D341Med (cell line): ENCODE measurements around the gene ACADL.

ENCODE experiments used
- DNase-seq: peaks from one replicate; pipeline ENCODE4 v3.0.0; 2012; ENCODE audit warnings: low spot score

ACADL gene

DNA sequence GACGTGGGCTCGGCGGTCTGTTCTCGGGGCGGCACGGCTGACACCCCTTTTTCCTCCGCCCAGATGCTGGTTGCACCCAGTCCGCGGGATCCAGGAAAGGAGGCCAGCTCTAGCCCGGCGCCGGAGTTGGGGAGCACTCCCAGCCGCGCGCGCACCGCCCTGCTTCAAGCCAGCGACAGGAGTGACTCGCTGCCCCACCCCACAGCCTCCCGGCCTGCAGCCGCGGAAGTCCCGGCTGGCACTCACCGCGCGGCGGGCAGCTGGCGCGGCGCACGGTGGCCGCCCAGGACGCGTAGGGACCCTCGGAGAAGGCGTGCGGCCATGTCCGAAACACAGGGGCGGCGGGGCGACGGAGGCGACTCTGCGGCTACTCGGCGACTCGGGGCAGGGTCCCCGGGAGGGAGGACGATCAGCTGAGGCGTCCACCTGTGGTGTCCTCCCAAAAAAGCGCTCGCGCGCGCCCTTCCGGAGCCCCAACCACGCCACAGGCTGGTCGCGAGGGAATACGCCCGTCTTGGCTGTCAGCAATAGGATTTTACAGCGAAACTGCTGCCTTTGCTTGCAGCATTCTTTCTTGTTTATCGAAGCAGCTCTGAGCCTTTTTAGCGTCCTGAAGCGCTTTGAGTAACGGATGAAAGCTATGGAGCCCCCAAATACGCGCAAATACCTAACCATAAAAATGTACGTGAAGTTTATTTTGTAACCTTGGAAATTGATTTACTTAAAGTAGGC lies at the start of gene ACADL:
ACADL (minus strand) TSS at position 507 of the 732 bp plus-strand sequence; CDS start at position 323, 184 bp downstream.
- peak; percentile 81 for DNase-seq

DNA sequence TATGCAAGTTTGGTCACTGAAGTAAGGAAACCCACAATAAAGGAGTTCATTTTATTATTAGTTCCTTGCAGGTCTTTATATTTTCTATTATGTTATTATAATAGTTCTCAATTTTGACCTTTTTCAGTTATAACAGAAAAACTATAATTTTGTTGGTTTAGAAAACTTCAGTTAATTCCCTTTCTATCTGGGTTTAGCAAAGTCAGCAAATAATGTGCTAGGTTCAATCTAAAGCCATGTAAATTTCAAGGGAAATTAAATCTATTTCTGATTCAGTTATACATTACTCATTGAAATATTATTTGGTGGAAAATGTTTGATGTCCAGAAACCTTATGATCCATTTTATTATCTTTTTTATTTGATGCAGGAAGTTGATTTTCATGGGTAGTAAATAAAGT lies 46.1 kb upstream of the ACADL start:
- DNase-seq: no peak

DNA sequence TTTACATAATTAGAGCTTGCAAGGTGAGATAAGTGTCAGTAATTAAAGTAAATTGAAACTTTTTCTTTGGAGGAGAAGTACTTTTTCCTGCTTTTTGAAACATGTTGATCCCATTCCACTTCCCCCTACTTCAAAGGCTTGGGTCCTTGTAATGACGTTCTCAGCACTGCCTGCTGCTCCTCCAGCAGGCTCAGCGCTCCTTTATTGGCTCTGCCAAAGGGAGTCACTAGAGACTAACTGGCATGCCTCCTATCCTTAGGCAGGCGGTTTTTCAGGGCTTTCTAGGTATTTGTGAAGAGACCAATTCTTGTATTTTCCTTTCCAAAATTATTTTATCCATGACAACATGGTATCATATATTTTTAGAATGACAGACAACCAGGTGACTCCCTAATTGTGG lies 43.9 kb upstream of the ACADL start:
- DNase-seq: no peak

- no peak for DNase-seq
Measured at GRCh38 chr2:210268281-210268680, 43.0 kb upstream of the ACADL start.

DNA sequence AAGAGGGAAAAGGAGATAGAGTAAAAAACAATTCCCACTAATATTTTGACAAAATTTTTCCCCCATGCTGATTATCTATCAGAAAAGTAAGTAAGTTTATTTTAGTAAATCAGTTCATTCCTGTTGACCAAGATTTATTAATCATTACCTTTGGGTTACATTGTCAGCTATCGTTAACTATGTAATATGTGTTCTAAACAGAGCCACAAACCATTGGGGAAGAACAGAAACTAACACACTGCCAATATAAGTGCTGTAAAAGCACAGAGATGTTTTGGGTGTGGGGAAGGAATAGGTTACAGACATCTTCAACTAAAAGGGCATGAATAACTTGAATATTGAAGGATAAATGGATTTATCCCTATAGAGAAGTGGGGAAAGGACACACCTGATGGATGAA lies 42.5 kb upstream of the ACADL start:
- DNase-seq: no peak

GRCh38 chr2:210264282-210264681 lies 39.0 kb upstream of the ACADL start:
- DNase-seq: no peak

GRCh38 chr2:210263841-210264240 lies 38.6 kb upstream of the ACADL start:
- DNase-seq: no peak

- DNase-seq: no peak
Measured at GRCh38 chr2:210262036-210262435, 36.8 kb upstream of the ACADL start.

- no peak for DNase-seq
Measured at GRCh38 chr2:210259687-210260086, 34.4 kb upstream of the ACADL start.

- DNase-seq: no peak
Measured at GRCh38 chr2:210252699-210253606, 27.7 kb upstream of the ACADL start.

DNA sequence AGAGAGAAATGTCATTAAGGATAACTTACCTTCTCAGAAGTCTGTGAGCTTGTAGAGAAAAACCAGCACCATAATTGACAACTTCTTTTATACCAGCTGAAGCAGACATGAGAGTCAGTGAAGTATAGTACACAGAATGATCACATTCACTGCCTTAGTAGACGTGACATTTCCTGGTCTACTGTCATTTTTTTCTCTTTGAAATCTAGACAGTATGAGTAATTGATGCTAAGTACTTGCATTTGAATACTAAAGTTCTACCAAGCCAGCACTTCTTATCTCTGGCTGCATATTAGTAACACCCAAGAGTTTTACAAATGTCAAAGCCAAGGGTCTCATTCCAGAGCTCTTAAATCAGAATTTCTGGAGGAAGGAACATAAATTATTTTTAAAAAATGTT lies 25.4 kb upstream of the ACADL start:
- no peak for DNase-seq

DNA sequence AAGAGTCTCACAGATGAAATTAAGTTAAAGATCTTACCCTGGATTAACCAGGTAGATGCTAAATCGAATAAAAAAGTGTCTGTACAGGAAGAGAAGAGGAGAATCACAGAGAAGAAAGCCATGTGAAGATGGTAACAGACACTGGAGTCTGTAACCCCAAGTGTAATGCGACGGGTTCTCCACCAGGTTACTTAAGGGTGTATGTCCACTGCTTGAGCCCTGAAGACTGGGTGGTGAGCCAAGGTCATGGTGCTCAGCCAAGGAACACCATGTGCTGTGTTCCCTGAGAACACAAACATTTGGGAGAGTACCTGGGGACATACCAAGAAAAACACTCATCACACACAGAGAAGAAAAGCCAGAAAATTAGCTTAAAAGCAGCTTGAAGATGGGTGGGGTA lies 8.2 kb upstream of the ACADL start:
- no peak for DNase-seq

DNA sequence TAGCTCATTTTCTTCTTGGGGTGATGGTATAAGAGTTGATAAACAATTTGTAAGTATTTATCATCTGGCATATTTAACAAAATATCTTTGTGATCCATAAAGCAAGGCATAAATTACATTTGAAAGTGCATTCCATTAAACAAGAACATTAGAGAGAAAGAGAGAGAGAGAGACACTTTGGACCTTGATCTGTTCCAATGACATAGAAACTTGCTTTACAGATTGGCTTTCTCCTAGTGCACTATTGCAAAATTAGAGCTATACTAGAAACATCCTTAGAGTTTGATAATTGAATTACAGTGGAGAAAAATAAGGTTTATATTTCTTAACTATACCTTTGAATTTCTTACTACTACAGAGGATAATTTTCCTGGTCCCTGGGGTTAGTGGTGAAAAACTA lies 5.7 kb upstream of the ACADL start:
- DNase-seq: no peak

- DNase-seq: no peak
Measured at GRCh38 chr2:210230518-210230917, 5.3 kb upstream of the ACADL start.

DNA sequence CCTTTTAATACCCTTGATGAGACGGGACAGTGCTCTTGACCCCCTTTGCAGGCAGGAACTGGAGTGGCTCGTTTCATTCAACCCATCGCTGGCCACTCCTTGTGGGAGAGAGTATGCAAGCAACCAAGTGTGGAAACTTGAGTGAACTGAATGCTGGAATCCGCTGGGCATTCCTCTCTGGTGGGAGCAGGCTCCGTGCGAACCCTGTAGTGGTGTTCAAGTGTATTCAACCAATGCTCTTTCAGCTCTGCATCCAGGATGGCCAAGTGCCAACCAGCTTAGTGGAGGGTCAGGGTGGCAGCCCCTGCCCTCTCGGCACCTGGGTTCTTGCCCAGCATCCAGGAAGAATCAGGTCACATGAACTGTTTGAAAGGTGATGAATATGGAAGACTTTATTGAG lies 3.3 kb upstream of the ACADL start:
- DNase-seq: no peak

GRCh38 chr2:210227290-210228088 lies 2.2 kb upstream of the ACADL start:
- DNase-seq: no peak

DNA sequence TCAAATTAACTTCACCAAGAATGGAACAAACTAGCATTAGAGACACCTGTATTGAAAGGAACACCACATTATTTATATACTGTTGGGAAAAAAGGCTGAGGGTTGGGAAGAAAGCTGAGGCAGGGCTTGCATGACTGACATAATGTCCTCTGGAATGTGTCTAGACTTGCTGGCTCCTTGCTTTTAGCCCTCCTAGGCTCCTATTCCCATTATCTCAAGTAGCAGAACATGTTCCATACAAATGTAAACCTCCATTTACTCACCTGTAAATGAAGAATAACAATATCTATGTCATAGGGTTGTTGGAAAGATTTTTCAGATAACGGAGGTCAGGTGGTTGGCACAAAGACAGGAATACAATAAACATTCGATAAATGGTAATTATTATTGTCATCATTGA lies 976 bp upstream of the ACADL start:
- DNase-seq: no peak

DNA sequence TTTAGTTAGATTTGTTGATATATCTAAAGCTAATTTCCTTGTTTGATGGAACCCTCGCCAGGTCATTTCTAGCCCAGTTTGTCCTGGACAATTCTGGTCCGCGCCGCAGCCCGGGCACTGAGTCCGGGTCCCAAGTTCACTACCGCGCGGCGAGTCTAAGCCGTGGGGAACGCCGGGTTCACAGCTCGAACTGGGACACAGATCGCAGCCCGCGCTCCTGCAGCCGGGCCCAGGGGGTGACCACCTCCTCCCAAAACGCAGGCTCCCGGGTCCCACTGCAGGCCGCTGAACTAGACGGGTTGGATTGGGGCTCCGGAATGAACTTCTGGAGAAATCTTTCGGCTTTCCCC lies 681 bp downstream of the ACADL start:
- DNase-seq: no peak

GRCh38 chr2:210215120-210215519 lies 10.1 kb downstream of the ACADL start:
- DNase-seq: no peak

DNA sequence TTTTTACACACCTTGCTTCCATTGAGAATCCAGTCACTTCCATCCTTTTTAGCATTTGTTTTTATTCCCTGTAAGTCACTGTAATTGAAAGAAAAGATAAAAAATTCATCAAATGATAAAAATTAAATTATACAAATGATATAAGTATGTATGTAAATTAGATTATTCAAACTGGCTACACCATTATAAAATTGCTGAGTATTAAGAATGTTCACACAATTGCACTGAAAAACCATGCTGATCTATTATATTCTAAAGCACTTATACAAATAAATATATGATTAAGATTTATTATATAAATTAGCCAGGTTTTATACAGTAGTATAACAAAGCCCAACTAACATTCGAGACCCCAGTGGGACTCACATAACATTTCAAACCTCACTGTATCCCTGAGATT lies 15.1 kb downstream of the ACADL start:
- DNase-seq: no peak

DNA sequence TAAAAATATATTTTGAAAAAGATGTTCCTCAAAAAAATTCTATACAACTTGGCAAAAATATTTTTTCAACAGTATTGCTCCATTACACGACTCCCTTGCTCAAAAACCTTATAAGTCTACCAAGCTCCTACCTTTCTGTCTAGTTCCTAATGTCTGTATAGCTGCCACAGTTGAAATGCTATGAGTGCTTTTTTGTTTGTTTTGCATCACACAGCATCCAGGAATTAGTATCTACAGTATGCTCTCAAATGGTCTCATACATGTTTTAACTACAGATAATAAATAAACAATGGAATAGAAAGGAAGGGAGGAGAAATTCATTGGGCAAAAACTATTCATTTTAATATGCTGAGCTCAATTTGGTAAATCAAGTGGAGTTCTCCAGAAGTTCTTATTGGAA lies 17.3 kb downstream of the ACADL start:
- DNase-seq: no peak

GRCh38 chr2:210203558-210203957 lies 21.7 kb downstream of the ACADL start:
- no peak for DNase-seq

DNA sequence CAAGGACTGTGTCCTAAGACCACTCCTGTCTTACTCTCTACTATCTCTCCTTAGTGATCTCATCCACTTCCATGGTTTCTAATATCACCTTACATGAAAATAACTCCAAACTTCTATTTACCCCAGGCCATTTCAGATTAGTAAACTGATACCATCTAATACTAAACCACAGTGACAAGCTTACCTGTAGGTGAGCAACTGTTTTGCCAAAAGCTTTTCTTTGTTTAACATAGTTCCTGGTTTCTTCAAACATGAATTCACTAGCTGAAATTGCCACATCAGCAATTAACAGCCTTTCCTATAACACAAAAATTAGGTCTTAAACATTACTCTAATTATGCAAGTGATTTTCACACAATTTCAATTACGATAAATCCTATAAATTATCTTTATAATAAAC lies 22.1 kb downstream of the ACADL start:
- no peak for DNase-seq
